ENCODE results near the gene CDC42BPA. TPM values are rescaled to one million over a fixed set of nuclear protein-coding genes. Genes with fewer than 3 reads are reported as not detected.
A peak's percentile ranks its signal among the peaks of the same experiment; 100 is the strongest.

The CDC42BPA gene
- total and polyA plus RNA-seq, 2 donors (not counting 3 experiments of a cell fraction or from before 2014, with no cell fraction given) = 26.1 to 92.6 TPM

GRCh38 chr1:227299688-227300087 is 18.6 kb downstream of the CDC42BPA start:
- BruUV-seq (replicated peaks) = no TSS peak
- dilution Hi-C loops (cut with MboI; ENCODE audit: extremely low pct_ligation_motif_present, low sequenced_read_pairs) = loop anchor here (25.0 kb wide), 1 partner anchor 138 kb away; no protein-coding TSS in a partner anchor
- Histone ChIP-seq H2AFZ (ENCODE audit: low read depth, low read length) (no peak overlapping the region), H3K9ac (replicated peaks; ENCODE audit: extremely low read depth, insufficient read depth, low read length) (peak overlapping the region; percentile 62), H3K4me2 (ENCODE audit: insufficient read depth, low read length) (peak overlapping the region; percentile 95), H3K4me1 (ENCODE audit: control insufficient read depth, extremely low read depth, insufficient read depth, low read length) (peaks cover 20% of the 10 kb centered on the region), H3K27ac (ENCODE audit: insufficient read depth, low read depth, low read length) (peak overlapping the region; percentile 83), H3K36me3 (ENCODE audit: control insufficient read depth in 2 of 2, extremely low read depth in 1 of 2, insufficient read depth in 2 of 2, low read length in 2 of 2) (no peaks in the 10 kb centered on the region), H3K4me3 (replicated peaks in 1 of 3; ENCODE audit: insufficient read depth in 1 of 3, low read depth in 1 of 3, low read length in 3 of 3) (peak overlapping the region in 1 of 3 experiments; percentile 61), H4K20me1 (replicated peaks; ENCODE audit: control insufficient read depth, extremely low read depth, insufficient read depth, low read length) (peaks cover 3% of the 10 kb centered on the region), H3K9me3 (replicated peaks; ENCODE audit: control insufficient read depth, insufficient read depth, low read length) (no peaks in the 10 kb centered on the region), H3K27me3 (ENCODE audit: control insufficient read depth in 2 of 2, insufficient read depth in 2 of 2, low read length in 2 of 2) (no peaks in the 10 kb centered on the region), H3K79me2 (ENCODE audit: control insufficient read depth, insufficient read depth, low read length) (peaks cover 93% of the 10 kb centered on the region), H3K9me1 (replicated peaks; ENCODE audit: control insufficient read depth, extremely low read depth, insufficient read depth, low read length) (no peaks in the 10 kb centered on the region)
- ChIA-PET CTCF (no interaction called here), POLR2A (no interaction called here)
- FAIRE-seq = no peak
- TF ChIP-seq EZH2 (IDR thresholded peaks at IDR 0.05; ENCODE audit: borderline replicate concordance, low read depth, low read length, severe bottlenecking) (no peak), POLR2A (IDR thresholded peaks at IDR 0.05; ENCODE audit: low read depth, low read length) (no peak), JUN (IDR thresholded peaks at IDR 0.05; ENCODE audit: borderline replicate concordance, insufficient read depth, insufficient read length, low read depth) (peak; percentile 32), MYC (IDR thresholded peaks at IDR 0.05; ENCODE audit: low read depth, low read length) (no peak)
- DNase-seq (ENCODE audit: low read depth, low spot score) = peak; percentile 77
- intact Hi-C loops (cut with micrococcal nuclease) = loop anchor here (1.0 to 5.0 kb wide), 3 partner anchors 15 to 130 kb away; no protein-coding TSS in a partner anchor

GRCh38 chr1:227299241-227299627 is 19.1 kb downstream of the CDC42BPA start:
- Histone ChIP-seq H3K9me3 (replicated peaks; ENCODE audit: control insufficient read depth, insufficient read depth, low read length) (no peaks in the 10 kb centered on the region), H3K79me2 (ENCODE audit: control insufficient read depth, insufficient read depth, low read length) (peaks cover 92% of the 10 kb centered on the region), H3K27ac (ENCODE audit: insufficient read depth, low read depth, low read length) (peak overlapping the region; percentile 83), H3K4me3 (replicated peaks in 1 of 3; ENCODE audit: insufficient read depth in 1 of 3, low read depth in 1 of 3, low read length in 3 of 3) (peak overlapping the region in 1 of 3 experiments; percentile 61), H3K27me3 (ENCODE audit: control insufficient read depth in 2 of 2, insufficient read depth in 2 of 2, low read length in 2 of 2) (no peaks in the 10 kb centered on the region), H3K36me3 (ENCODE audit: control insufficient read depth in 2 of 2, extremely low read depth in 1 of 2, insufficient read depth in 2 of 2, low read length in 2 of 2) (no peaks in the 10 kb centered on the region), H3K4me1 (ENCODE audit: control insufficient read depth, extremely low read depth, insufficient read depth, low read length) (peaks cover 20% of the 10 kb centered on the region), H3K4me2 (ENCODE audit: insufficient read depth, low read length) (peak overlapping the region; percentile 95), H2AFZ (ENCODE audit: low read depth, low read length) (no peak overlapping the region), H4K20me1 (replicated peaks; ENCODE audit: control insufficient read depth, extremely low read depth, insufficient read depth, low read length) (peaks cover 3% of the 10 kb centered on the region), H3K9me1 (replicated peaks; ENCODE audit: control insufficient read depth, extremely low read depth, insufficient read depth, low read length) (no peaks in the 10 kb centered on the region), H3K9ac (replicated peaks; ENCODE audit: extremely low read depth, insufficient read depth, low read length) (peak overlapping the region; percentile 62)
- intact Hi-C loops (cut with micrococcal nuclease) (loop anchor here (1.0 to 5.0 kb wide), 3 partner anchors 15 to 130 kb away; no protein-coding TSS in a partner anchor), dilution Hi-C loops (cut with MboI; ENCODE audit: extremely low pct_ligation_motif_present, low sequenced_read_pairs) (no loop called here)
- FAIRE-seq = peak; percentile 67
- DNase-seq (ENCODE audit: low read depth, low spot score) = peak; percentile 75
- ChIA-PET POLR2A (interaction anchor here (0.7 to 1.2 kb wide), 3 partner anchors 10 to 136 kb away, joined by 3 to 4 read pairs (median 3); no protein-coding TSS in a partner anchor), CTCF (interaction anchor here (0.6 to 1.7 kb wide), 12 partner anchors 9 to 148 kb away, joined by 3 to 7 read pairs (median 4); no protein-coding TSS in a partner anchor)
- TF ChIP-seq JUN (IDR thresholded peaks at IDR 0.05; ENCODE audit: borderline replicate concordance, insufficient read depth, insufficient read length, low read depth) (peak; percentile 80), FOS (IDR thresholded peaks at IDR 0.05; ENCODE audit: borderline replicate concordance, insufficient read depth, low read length) (no peak)
- no TSS peak for BruUV-seq (replicated peaks)

All from endothelial cell of umbilical vein (primary cell).